ENCODE measurements around the gene RPRD1A. TPM values are rescaled to one million over a fixed set of nuclear protein-coding genes. Genes with fewer than 3 reads are reported as not detected.
A peak's percentile ranks its signal among the peaks of the same experiment; 100 is the strongest.

RPRD1A gene
- polyA plus RNA-seq, 6 donors from 2014 or later: 10.9 to 25.4 (median 20.4) TPM

DNA sequence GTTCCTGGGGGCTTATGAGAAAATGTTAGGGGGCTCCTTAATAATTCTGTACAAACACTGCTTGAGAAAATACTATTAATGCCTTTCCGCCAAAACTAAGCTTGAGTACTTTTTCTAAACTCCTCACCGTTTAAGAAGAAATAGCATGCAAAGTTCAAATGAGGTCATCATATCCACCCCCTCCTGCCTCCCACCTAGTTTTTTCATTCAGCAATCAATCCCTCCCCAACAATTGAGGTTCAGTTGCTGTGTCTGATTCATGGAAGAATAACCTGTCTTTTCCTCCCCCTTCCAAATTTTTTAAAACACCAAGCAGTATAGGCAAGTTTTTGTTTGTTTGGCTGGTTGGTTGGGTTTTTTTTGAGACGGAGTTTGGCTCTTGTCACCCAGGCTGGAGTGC is 119.3 kb downstream of the RPRD1A start:
- no peak overlapping the region for H3K27ac Mint-ChIP-seq
- H3K4me3 Mint-ChIP-seq: peak overlapping the region in 1 of 8 donors; percentile 7
- H3K36me3 Mint-ChIP-seq: no peaks in the 10 kb centered on the region
- peaks cover 4 to 11% (median 8%) of the 10 kb centered on the region in 3 donors for H3K4me1 Mint-ChIP-seq
- ATAC-seq (ENCODE audit: low read depth in 2 of 2): no peak
- H3K27me3 Mint-ChIP-seq: peaks cover 20 to 39% (median 34%) of the 10 kb centered on the region in 3 donors
- DNase-seq: no peak
- peaks cover 0 to 4% (median 0%) of the 10 kb centered on the region in 7 donors for H3K9me3 Mint-ChIP-seq

DNA sequence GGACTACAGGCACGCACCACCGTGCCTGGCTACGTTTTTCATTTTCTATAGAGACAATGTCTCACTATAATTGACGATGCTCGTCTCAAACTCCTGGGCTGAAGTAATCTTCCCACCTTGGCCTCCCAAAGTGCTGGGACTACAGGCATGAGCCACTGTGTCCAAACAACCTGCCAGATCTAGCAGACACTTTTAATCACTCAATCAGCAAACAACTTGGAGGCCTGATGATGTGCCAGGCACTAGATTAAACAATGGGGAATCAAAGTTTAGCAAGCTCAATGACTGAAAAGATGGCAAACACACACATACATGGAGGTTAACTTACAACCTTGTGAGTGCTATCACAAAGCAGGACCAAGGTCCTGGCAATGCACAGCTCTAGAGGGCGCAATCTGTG is 124.7 kb downstream of the RPRD1A start:
- no peak for ATAC-seq (ENCODE audit: low read depth in 2 of 2)
- no peak for DNase-seq
- H3K4me1 Mint-ChIP-seq: no peaks in the 10 kb centered on the region

DNA sequence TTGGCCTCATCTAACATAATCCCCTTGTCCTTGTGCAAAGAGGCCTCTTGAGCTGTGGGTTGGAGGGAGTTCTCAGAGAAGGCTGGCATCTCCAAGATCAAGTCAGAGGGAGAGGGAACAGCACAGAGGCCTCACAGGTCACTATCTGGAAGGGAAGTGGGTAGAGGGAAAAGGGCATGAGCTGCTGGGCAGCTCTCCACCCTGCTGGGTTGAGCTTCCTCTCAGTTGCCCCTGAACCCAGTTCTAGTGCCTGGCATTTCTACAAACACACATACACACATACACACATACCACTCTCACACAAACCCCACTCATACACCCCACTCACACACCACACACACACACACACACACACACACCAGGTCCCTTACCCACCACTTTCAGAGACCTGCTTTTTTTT is 125.2 kb downstream of the RPRD1A start:
- Mint-ChIP-seq H3K36me3 (no peaks in the 10 kb centered on the region), H3K4me3 (no peak overlapping the region), H3K9me3 (peaks cover 0 to under 1% (median 0%) of the 10 kb centered on the region in 7 donors), H3K4me1 (no peaks in the 10 kb centered on the region), H3K27ac (no peak overlapping the region), H3K27me3 (peaks cover 14 to 43% (median 15%) of the 10 kb centered on the region in 3 donors)
- DNase-seq (no peak), ATAC-seq (ENCODE audit: low read depth in 2 of 2) (no peak)

More for the DNA sequence above, 124.7 kb downstream of the RPRD1A start:
- H3K36me3 Mint-ChIP-seq: no peaks in the 10 kb centered on the region
- no peaks in the 10 kb centered on the region for H3K9me3 Mint-ChIP-seq
- H3K4me3 Mint-ChIP-seq: no peak overlapping the region
- H3K27me3 Mint-ChIP-seq: peaks cover 14 to 43% (median 14%) of the 10 kb centered on the region in 3 donors
- H3K27ac Mint-ChIP-seq: peak overlapping the region in 1 of 6 donors; percentile 69

DNA sequence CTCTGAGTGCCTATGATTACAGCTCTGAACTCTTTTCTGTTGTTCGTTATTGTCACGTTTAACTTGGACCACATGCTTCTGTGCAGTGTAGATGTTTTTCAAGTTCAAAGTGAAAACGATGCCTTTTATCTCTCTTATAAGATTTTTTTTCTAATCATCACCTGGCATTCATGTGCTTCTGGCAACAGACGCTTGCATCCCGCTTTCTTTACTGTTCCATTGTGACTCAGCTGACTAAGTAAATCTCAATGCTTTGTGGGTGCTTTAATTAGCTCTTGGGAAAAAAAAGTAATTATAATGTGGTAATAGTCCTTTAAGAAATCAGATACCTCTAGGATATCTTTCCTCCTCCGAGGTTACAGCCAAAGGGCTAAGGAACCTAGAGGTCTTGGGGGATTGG is 126.1 kb downstream of the RPRD1A start:
- Mint-ChIP-seq H3K4me1 (no peaks in the 10 kb centered on the region), H3K27me3 (peaks cover 14 to 42% (median 18%) of the 10 kb centered on the region in 3 donors), H3K36me3 (no peaks in the 10 kb centered on the region), H3K4me3 (no peak overlapping the region), H3K27ac (no peak overlapping the region), H3K9me3 (peaks cover 0 to 4% (median 0%) of the 10 kb centered on the region in 7 donors)
- ATAC-seq (ENCODE audit: low read depth in 2 of 2) (no peak), DNase-seq (no peak)

Other genes with a start within 250 kb of the RPRD1A start
- gene SLC39A6, start 61.8 kb upstream of the RPRD1A start, polyA plus RNA-seq (ENCODE audit: low read depth in 6 of 6): 10 to 100 TPM; 24.1 to 34.4 (median 32.0) TPM
- gene ELP2, start 62.3 kb upstream of the RPRD1A start, polyA plus RNA-seq (ENCODE audit: low read depth in 6 of 6): 100 to 1,000 TPM in 1 of 6 donors, 10 to 100 TPM in 5; 65.3 to 114 (median 80.7) TPM
- under 1 TPM in 1 of 6 donors, not detected in 5; 0.08 TPM for gene MOCOS, start 119.9 kb upstream of the RPRD1A start, polyA plus RNA-seq (ENCODE audit: low read depth in 6 of 6)
- not detected for gene FHOD3, start 230.2 kb upstream of the RPRD1A start, polyA plus RNA-seq (ENCODE audit: low read depth in 6 of 6)